HL-60 (cell line): ENCODE results near the gene ASS1.

ENCODE experiments used
- DNase-seq, 2 experiments: peaks; one replicate each; pipeline ENCODE4 v3.0.0-alpha.2; 2010 to 2020; ENCODE audit warnings: low read depth in 1 of 2, low spot score in 1 of 2
- H3K27ac ChIP-seq: fragments of 250-450 bp; sonication (Bioruptor Pico); replicated peaks from 2 replicates; pipeline ENCODE4 v1.5.1; 2020; ENCODE audit warnings: mild to moderate bottlenecking, moderate library complexity
- H3K27me3 ChIP-seq: fragments of 250-450 bp; sonication (Bioruptor Pico); 2 replicates; pipeline ENCODE4 v1.5.1; 2021; ENCODE audit warnings: mild to moderate bottlenecking, moderate library complexity; ENCODE audit not compliant: insufficient read depth, poor library complexity, severe bottlenecking
- H3K4me3 ChIP-seq: replicated peaks from 2 replicates; pipeline ENCODE4 v1.5.1; 2011; ENCODE audit warnings: mild to moderate bottlenecking, control low read depth, low read length; ENCODE audit not compliant: insufficient read depth
- GABPA ChIP-seq: IDR thresholded peaks from 2 replicates; pipeline ENCODE4 v1.6.1; 2012; ENCODE audit warnings: low read depth
- POLR2AphosphoS5 ChIP-seq: IDR thresholded peaks from 2 replicates; pipeline ENCODE4 v1.6.1; 2012; ENCODE audit warnings: low read depth
- SPI1 ChIP-seq: IDR thresholded peaks from 2 replicates; pipeline ENCODE4 v1.6.1; 2012; ENCODE audit warnings: low read depth, mild to moderate bottlenecking, borderline replicate concordance
- TF ChIP-seq, protein P1 (sequence below): IDR thresholded peaks from 2 replicates; pipeline ENCODE4 v1.6.1; 2012; ENCODE audit warnings: low read depth; ENCODE audit not compliant: insufficient replicate concordance
- TF ChIP-seq, protein P2 (sequence below): IDR thresholded peaks from one replicate; pipeline ENCODE4 v1.5.1; 2011; ENCODE audit warnings: low read length, control low read depth, inconsistent platforms; ENCODE audit not compliant: insufficient read depth

Gene ASS1

DNA sequence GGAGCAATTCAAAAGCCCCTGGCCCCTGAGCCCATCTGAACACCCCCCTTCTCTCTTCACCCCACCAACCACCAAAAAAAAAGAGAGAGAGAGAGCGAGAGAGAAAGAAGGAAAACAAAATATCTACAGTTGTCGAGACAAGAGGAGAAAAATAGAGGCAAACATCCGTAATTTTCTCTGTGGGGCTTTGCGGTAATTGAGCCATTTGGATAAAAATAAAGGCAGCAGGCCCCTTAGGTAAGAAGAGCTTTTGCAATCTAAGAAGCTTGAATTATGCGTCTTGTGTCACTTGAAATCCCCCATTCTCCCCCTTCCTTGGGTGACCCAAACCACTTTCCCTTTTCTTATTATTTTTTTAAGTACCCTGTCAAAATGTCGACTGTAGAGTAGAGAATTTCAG lies 99.1 kb downstream of the ASS1 start:
- Histone ChIP-seq H3K27me3 (peaks cover 3% of the 10 kb centered on the region), H3K4me3 (no peak overlapping the region), H3K27ac (no peak overlapping the region)
- TF ChIP-seq, protein P1, sequence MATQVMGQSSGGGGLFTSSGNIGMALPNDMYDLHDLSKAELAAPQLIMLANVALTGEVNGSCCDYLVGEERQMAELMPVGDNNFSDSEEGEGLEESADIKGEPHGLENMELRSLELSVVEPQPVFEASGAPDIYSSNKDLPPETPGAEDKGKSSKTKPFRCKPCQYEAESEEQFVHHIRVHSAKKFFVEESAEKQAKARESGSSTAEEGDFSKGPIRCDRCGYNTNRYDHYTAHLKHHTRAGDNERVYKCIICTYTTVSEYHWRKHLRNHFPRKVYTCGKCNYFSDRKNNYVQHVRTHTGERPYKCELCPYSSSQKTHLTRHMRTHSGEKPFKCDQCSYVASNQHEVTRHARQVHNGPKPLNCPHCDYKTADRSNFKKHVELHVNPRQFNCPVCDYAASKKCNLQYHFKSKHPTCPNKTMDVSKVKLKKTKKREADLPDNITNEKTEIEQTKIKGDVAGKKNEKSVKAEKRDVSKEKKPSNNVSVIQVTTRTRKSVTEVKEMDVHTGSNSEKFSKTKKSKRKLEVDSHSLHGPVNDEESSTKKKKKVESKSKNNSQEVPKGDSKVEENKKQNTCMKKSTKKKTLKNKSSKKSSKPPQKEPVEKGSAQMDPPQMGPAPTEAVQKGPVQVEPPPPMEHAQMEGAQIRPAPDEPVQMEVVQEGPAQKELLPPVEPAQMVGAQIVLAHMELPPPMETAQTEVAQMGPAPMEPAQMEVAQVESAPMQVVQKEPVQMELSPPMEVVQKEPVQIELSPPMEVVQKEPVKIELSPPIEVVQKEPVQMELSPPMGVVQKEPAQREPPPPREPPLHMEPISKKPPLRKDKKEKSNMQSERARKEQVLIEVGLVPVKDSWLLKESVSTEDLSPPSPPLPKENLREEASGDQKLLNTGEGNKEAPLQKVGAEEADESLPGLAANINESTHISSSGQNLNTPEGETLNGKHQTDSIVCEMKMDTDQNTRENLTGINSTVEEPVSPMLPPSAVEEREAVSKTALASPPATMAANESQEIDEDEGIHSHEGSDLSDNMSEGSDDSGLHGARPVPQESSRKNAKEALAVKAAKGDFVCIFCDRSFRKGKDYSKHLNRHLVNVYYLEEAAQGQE: no peak
- TF ChIP-seq, protein P2, sequence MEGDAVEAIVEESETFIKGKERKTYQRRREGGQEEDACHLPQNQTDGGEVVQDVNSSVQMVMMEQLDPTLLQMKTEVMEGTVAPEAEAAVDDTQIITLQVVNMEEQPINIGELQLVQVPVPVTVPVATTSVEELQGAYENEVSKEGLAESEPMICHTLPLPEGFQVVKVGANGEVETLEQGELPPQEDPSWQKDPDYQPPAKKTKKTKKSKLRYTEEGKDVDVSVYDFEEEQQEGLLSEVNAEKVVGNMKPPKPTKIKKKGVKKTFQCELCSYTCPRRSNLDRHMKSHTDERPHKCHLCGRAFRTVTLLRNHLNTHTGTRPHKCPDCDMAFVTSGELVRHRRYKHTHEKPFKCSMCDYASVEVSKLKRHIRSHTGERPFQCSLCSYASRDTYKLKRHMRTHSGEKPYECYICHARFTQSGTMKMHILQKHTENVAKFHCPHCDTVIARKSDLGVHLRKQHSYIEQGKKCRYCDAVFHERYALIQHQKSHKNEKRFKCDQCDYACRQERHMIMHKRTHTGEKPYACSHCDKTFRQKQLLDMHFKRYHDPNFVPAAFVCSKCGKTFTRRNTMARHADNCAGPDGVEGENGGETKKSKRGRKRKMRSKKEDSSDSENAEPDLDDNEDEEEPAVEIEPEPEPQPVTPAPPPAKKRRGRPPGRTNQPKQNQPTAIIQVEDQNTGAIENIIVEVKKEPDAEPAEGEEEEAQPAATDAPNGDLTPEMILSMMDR: no peak
- no peak for DNase-seq

DNA sequence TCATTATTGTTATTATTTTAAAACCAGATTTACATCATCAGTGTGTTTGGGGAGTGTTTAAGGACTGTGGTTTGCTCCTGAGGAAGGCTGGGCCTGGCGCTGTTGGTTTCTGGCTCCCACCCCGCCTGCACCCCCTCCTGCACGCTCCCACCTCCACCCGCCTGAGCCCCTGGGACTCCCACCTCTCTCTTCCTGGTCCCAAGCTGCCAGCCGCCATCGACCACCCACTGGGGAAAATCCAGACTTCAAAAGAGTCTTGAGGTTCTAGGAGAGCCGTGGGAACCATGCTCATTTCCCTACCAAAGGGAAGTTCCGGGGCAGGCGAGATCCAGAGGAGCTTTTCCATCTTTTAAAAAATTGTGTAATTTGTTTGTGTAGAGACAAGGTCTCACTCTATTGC lies 99.6 kb downstream of the ASS1 start:
- DNase-seq: no peak
- Histone ChIP-seq H3K4me3 (no peak overlapping the region), H3K27ac (no peak overlapping the region), H3K27me3 (peaks cover 2% of the 10 kb centered on the region)
- TF ChIP-seq, protein P1: no peak
- no peak for TF ChIP-seq SPI1
- TF ChIP-seq GABPA: no peak
- no peak for TF ChIP-seq POLR2AphosphoS5
- TF ChIP-seq, protein P2: no peak

DNA sequence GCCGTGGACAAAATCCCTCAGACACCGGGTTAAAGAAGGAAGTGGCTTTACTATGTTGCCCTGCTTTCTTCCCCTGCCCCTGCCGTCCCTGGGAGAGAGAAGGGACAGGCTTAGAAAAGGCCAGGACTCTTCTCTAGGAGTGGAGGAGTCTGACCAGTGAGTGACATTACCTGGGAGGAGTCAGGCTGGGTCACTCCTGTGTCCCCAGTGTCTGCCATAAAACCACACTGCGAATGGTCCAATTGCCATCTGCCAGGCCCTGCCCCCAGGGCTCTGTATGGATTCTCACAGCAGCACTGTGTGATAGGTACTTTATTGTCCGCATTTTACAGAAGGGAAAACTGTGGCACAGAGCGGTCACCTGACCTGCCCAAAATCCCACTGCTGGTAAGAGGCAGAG lies 103.3 kb downstream of the ASS1 start:
- no peak for DNase-seq
- TF ChIP-seq GABPA (no peak), SPI1 (no peak)
- TF ChIP-seq, protein P1: no peak
- TF ChIP-seq, protein P2: no peak
- no peak overlapping the region for H3K27ac ChIP-seq
- H3K4me3 ChIP-seq: no peak overlapping the region
- H3K27me3 ChIP-seq: no peaks in the 10 kb centered on the region
